Skin epidermis (tissue), 12 donors: ENCODE measurements around the gene GGCX.
"Not testable (repeated sequence)": the region's sequence is repeated elsewhere in the genome, so short reads cannot be mapped to it uniquely, and the experiment has no call there.

Experiments used
- H3K27ac ChIP-seq, 21 experiments: fragments of 200-600 bp; sonication (generic) in 11 of 21; one replicate each; pipeline ENCODE4 v1.5.0; 2020; ENCODE audit warnings: mild to moderate bottlenecking in 3 of 21, inconsistent platforms in 2 of 21, moderate library complexity in 2 of 21
- H3K4me3 ChIP-seq, 7 experiments: fragments of 200-600 bp; sonication (generic) in 2 of 7; one replicate each; pipeline ENCODE4 v1.5.0; 2020; ENCODE audit warnings: inconsistent platforms in 2 of 7, mild to moderate bottlenecking in 2 of 7, moderate library complexity in 1 of 7

Gene GGCX

GRCh38 chr2:85547089-85547858 lies 14.0 kb downstream of the GGCX start:
- H3K27ac ChIP-seq, result peak overlapping the region in 6 of 21 experiments; percentile 7 to 54 (median 22)
- no peak overlapping the region for H3K4me3 ChIP-seq

GRCh38 chr2:85545780-85546240 lies 15.5 kb downstream of the GGCX start:
- Histone ChIP-seq H3K27ac (peak overlapping the region in 2 of 21 experiments; percentile 6 to 62), H3K4me3 (no peak overlapping the region)

- H3K4me3 ChIP-seq, result not testable (repeated sequence)
- H3K27ac ChIP-seq, result peak overlapping the region in 2 of 21 experiments; percentile 2 to 48
Measured at GRCh38 chr2:85544915-85545779, 16.1 kb downstream of the GGCX start.

GRCh38 chr2:85544254-85544691 lies 17.0 kb downstream of the GGCX start:
- peak overlapping the region in 2 of 21 experiments; percentile 2 to 48 for H3K27ac ChIP-seq
- not testable (repeated sequence) for H3K4me3 ChIP-seq

- Histone ChIP-seq H3K27ac (peak overlapping the region in 4 of 21 experiments; percentile 2 to 99 (median 60)), H3K4me3 (peak overlapping the region in 1 of 7 experiments; percentile 69)
Measured at GRCh38 chr2:85542777-85543176, 18.5 kb downstream of the GGCX start.

GRCh38 chr2:85541753-85542457 lies 19.4 kb downstream of the GGCX start:
- Histone ChIP-seq H3K27ac (peak overlapping the region in 9 of 21 experiments; percentile 3 to 99 (median 98)), H3K4me3 (peak overlapping the region; percentile 69 to 96 (median 86))

GRCh38 chr2:85541262-85541661 lies 20.0 kb downstream of the GGCX start:
- peak overlapping the region in 9 of 21 experiments; percentile 3 to 99 (median 98) for H3K27ac ChIP-seq
- peak overlapping the region; percentile 69 to 96 (median 86) for H3K4me3 ChIP-seq

GRCh38 chr2:85540133-85540648 lies 21.1 kb downstream of the GGCX start:
- H3K4me3 ChIP-seq, result peak overlapping the region; percentile 69 to 96 (median 86)
- peak overlapping the region in 20 of 21 experiments; percentile 96 to 100 (median 99) for H3K27ac ChIP-seq

GRCh38 chr2:85539361-85540132 lies 21.7 kb downstream of the GGCX start:
- Histone ChIP-seq H3K4me3 (peak overlapping the region; percentile 69 to 96 (median 86)), H3K27ac (peak overlapping the region; percentile 96 to 100 (median 99))

GRCh38 chr2:85538507-85539360 lies 22.6 kb downstream of the GGCX start, which contains the start of gene MAT2A:
TSS of gene MAT2A (plus strand) at chr2:85539168. CDS start at chr2:85539288, 120 bp downstream.
- H3K4me3 ChIP-seq, result peak within 1 kb of the TSS; percentile 69 to 96 (median 86)
- peak within 1 kb of the TSS; percentile 96 to 100 (median 99) for H3K27ac ChIP-seq

- peak overlapping the region; percentile 84 to 100 (median 99) for H3K27ac ChIP-seq
- peak overlapping the region; percentile 69 to 96 (median 86) for H3K4me3 ChIP-seq
Measured at GRCh38 chr2:85537600-85538506, 23.4 kb downstream of the GGCX start.

GRCh38 chr2:85536479-85536878 lies 24.8 kb downstream of the GGCX start:
- Histone ChIP-seq H3K4me3 (no peak overlapping the region), H3K27ac (peak overlapping the region in 6 of 21 experiments; percentile 8 to 99 (median 99))

GRCh38 chr2:85534881-85535280 lies 26.4 kb downstream of the GGCX start:
- H3K27ac ChIP-seq, result peak overlapping the region in 4 of 21 experiments; percentile 26 to 99 (median 55)

GRCh38 chr2:85534099-85534498 lies 27.2 kb downstream of the GGCX start:
- Histone ChIP-seq H3K4me3 (no peak overlapping the region), H3K27ac (peak overlapping the region in 1 of 21 experiments; percentile 26)

More at GRCh38 chr2:85534881-85535280, 26.4 kb downstream of the GGCX start:
- no peak overlapping the region for H3K4me3 ChIP-seq

GRCh38 chr2:85531589-85531988 lies 29.7 kb downstream of the GGCX start:
- no peak overlapping the region for H3K27ac ChIP-seq
- H3K4me3 ChIP-seq, result no peak overlapping the region

GRCh38 chr2:85529809-85530208 lies 31.5 kb downstream of the GGCX start:
- no peak overlapping the region for H3K4me3 ChIP-seq
- no peak overlapping the region for H3K27ac ChIP-seq
